Peyer's patch (tissue), 4 donors: ENCODE data around the gene DENND4C. TPM values are rescaled to one million over a fixed set of nuclear protein-coding genes. Genes with fewer than 3 reads are reported as not detected.
A peak's percentile ranks its signal among the peaks of the same experiment; 100 is the strongest.

Experiments
- DNase-seq, 3 donors: peaks; one replicate each; pipeline ENCODE4 v3.0.0-alpha.2; 2017 to 2019
- H3K27ac ChIP-seq, 4 donors: fragments of 200-600 bp; sonication (generic); one replicate each; pipeline ENCODE4 v1.5.1; 2016 to 2019
- H3K27me3 ChIP-seq, 2 donors: fragments of 200-600 bp; sonication (generic); one replicate each; pipeline ENCODE4 v1.5.1; 2019
- H3K36me3 ChIP-seq, 3 donors: fragments of 200-600 bp; sonication (generic); one replicate each; pipeline ENCODE4 v1.5.1; 2016 to 2019
- H3K4me1 ChIP-seq, 4 donors: fragments of 200-600 bp; sonication (generic); one replicate each; pipeline ENCODE4 v1.5.1; 2016 to 2019
- H3K4me3 ChIP-seq, 4 donors: fragments of 200-600 bp; sonication (generic); 1 replicate in 3 of 4; 2 replicates in 1 of 4; pipeline ENCODE4 v1.5.1; 2016 to 2019; ENCODE audit warnings: mild to moderate bottlenecking in 1 of 4
- H3K9me3 ChIP-seq, 4 donors: fragments of 200-600 bp; sonication (generic); one replicate each; pipeline ENCODE4 v1.5.1; 2016 to 2019; ENCODE audit warnings: mild to moderate bottlenecking in 1 of 4
- POLR2A ChIP-seq, 2 donors: fragments of 450-650 bp; IDR thresholded peaks; one replicate each; pipeline ENCODE4 v1.5.1; 2017; ENCODE audit warnings: antibody characterized with exemption in 2 of 2, mild to moderate bottlenecking in 2 of 2, moderate library complexity in 2 of 2
- total RNA-seq, 4 donors: library from RNA; depleted of rRNA; stranded (reverse); fragments of >200 nt; gene quantifications; one replicate each; pipeline ENCODE4 v1.1.0, GENCODE V29; 2016
- TF ChIP-seq, protein P1 (sequence below), 6 experiments: fragments of 450-650 bp in 4 of 6; fragments of 200-600 bp in 2 of 6; sonication (generic) in 1 of 6; IDR thresholded peaks; one replicate each; pipeline ENCODE4 v1.5.1; 2017 to 2019; ENCODE audit warnings: antibody characterized with exemption in 6 of 6, mild to moderate bottlenecking in 3 of 6, moderate library complexity in 1 of 6

DENND4C gene
- total RNA-seq, 4 donors from 2014 or later: 89.1 to 188 (median 154) TPM

DNA sequence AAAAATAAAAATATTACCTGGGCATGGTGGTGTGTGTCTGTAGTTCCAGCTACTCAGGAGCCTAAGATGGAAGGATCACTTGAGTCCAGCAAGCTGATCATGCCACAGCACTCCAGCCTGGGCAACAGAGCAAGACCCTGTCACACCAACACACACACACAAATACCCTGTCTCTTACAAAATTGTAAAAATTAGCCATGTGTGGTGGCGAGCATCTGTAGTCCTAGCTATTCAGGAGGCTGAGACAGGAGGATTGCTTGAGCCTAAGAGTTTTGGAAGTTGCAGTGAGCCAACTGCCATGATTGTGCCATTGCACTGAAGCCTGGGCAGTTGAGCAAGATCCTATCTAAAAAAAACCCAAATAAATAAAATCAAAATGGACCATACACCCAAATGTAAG is 32.1 kb upstream of the DENND4C start:
- no peaks in the 10 kb centered on the region for H3K27me3 ChIP-seq
- no peaks in the 10 kb centered on the region for H3K36me3 ChIP-seq
- TF ChIP-seq POLR2A (IDR thresholded peaks at IDR 0.05): no peak
- TF ChIP-seq, protein P1, sequence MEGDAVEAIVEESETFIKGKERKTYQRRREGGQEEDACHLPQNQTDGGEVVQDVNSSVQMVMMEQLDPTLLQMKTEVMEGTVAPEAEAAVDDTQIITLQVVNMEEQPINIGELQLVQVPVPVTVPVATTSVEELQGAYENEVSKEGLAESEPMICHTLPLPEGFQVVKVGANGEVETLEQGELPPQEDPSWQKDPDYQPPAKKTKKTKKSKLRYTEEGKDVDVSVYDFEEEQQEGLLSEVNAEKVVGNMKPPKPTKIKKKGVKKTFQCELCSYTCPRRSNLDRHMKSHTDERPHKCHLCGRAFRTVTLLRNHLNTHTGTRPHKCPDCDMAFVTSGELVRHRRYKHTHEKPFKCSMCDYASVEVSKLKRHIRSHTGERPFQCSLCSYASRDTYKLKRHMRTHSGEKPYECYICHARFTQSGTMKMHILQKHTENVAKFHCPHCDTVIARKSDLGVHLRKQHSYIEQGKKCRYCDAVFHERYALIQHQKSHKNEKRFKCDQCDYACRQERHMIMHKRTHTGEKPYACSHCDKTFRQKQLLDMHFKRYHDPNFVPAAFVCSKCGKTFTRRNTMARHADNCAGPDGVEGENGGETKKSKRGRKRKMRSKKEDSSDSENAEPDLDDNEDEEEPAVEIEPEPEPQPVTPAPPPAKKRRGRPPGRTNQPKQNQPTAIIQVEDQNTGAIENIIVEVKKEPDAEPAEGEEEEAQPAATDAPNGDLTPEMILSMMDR (IDR thresholded peaks at IDR 0.05): no peak
- H3K9me3 ChIP-seq: no peaks in the 10 kb centered on the region
- H3K4me3 ChIP-seq: no peak overlapping the region
- no peak for DNase-seq
- no peak overlapping the region for H3K27ac ChIP-seq
- peaks cover 0 to 10% (median 0%) of the 10 kb centered on the region in 4 donors for H3K4me1 ChIP-seq

DNA sequence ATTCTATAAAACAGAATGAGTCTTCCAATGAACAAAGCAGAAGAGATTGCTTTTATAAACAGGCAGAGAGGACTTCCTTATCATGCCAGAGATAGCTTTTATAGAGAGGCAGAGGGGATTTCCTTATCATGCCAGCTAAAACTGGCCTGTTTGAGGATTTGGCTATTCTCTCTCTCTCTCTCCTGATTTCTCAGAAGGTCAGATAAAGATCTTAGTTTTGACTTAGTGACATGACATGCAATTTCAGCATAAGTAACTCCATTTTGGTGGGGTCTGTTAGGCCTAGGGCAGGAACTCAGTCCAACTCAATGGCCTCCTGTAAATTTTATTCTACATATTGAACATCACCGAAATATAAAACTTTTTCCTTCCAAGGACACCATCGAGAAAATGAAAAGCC is 31.5 kb upstream of the DENND4C start:
- TF ChIP-seq, protein P1 (IDR thresholded peaks at IDR 0.05): no peak
- TF ChIP-seq POLR2A (IDR thresholded peaks at IDR 0.05): no peak
- DNase-seq: no peak
- Histone ChIP-seq H3K4me1 (peaks cover 0 to 6% (median 0%) of the 10 kb centered on the region in 4 donors), H3K36me3 (no peaks in the 10 kb centered on the region), H3K27ac (no peak overlapping the region), H3K4me3 (no peak overlapping the region), H3K9me3 (no peaks in the 10 kb centered on the region), H3K27me3 (no peaks in the 10 kb centered on the region)

GRCh38 chr9:19200229-19200628 is 30.3 kb upstream of the DENND4C start:
- no peak overlapping the region for H3K27ac ChIP-seq
- H3K9me3 ChIP-seq: no peaks in the 10 kb centered on the region
- H3K36me3 ChIP-seq: no peaks in the 10 kb centered on the region
- peaks cover 0 to 6% (median 0%) of the 10 kb centered on the region in 4 donors for H3K4me1 ChIP-seq
- H3K27me3 ChIP-seq: no peaks in the 10 kb centered on the region
- DNase-seq: no peak
- H3K4me3 ChIP-seq: no peak overlapping the region
- TF ChIP-seq, protein P1 (IDR thresholded peaks at IDR 0.05): no peak
- no peak for TF ChIP-seq POLR2A (IDR thresholded peaks at IDR 0.05)

DNA sequence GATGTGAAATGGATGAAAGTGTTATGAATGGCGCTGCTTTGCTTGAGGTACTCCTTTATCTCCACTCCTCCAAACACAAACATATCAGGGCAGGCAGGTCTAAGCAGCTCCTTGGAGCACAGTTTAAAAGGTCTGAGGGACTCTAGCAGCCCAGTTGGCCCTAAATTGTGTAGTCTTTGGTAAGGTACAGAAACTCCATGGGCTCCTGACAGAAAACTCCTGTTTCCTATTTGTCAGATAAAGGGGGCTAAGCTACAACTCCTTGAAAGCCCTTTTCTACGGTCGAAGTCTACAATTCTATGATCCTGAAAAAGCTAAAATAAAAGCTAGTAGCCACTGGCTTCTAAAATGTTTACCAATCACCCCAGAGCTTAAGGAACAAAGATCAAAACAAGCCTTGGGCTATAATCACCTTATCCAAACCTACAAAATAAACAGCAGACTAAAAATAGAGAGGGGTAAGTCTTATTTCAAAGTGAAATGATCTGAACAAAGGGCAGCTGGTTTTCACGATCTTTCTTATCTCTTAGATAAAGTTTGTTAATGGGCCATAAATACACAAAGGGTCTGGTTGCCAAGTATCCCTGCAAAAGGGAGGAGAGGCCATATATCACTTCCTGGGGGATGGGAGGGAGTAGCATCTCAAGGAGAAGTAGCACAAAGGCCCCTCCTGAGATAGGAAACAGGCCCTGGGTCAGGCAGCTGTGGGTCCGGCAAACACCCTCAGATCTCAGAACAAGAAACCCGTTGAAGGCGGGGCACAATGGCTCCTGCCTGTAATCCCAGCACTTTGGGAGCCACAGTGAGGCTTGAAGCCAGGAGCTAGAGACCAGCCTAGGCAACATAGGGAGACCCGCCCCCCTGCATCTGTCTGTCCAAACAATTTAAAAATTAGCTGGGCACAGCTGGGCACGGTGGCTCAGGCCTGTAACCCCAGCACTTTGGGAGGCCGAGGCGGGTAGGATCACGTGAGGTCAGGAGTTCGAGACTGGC is 28.3 kb upstream of the DENND4C start:
- H3K36me3 ChIP-seq: no peaks in the 10 kb centered on the region
- no peaks in the 10 kb centered on the region for H3K9me3 ChIP-seq
- H3K4me1 ChIP-seq: peaks cover 0 to 6% (median 0%) of the 10 kb centered on the region in 4 donors
- peak in 2 of 3 donors; percentile 61 to 70 for DNase-seq
- TF ChIP-seq, protein P1 (IDR thresholded peaks at IDR 0.05): no peak
- no peak for TF ChIP-seq POLR2A (IDR thresholded peaks at IDR 0.05)
- no peak overlapping the region for H3K4me3 ChIP-seq
- no peaks in the 10 kb centered on the region for H3K27me3 ChIP-seq
- H3K27ac ChIP-seq: peak overlapping the region in 2 of 4 donors; percentile 34 to 66

DNA sequence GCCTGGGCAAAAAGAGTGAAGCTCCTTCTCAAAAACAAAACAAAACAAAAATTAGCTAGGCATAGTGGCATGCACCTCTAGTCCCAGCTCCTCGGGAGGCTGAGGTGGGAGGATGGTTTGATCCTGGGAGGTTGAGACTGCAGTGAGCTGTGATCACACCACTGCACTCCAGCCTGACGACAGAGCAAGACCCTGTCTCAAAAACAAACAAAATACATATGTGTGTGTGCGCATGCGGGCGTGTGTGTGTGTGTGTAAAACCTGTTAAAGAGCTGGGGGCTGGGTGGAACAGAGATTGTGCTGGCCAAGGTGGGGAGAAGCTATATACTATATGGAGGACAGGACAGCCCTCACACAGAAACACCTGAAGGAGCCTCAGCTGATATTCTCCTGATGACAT is 27.4 kb upstream of the DENND4C start:
- no peaks in the 10 kb centered on the region for H3K9me3 ChIP-seq
- no peak for DNase-seq
- H3K4me3 ChIP-seq: no peak overlapping the region
- H3K27ac ChIP-seq: no peak overlapping the region
- H3K36me3 ChIP-seq: no peaks in the 10 kb centered on the region
- H3K4me1 ChIP-seq: peaks cover 0 to 6% (median 0%) of the 10 kb centered on the region in 4 donors
- H3K27me3 ChIP-seq: no peaks in the 10 kb centered on the region
- TF ChIP-seq, protein P1 (IDR thresholded peaks at IDR 0.05): no peak
- no peak for TF ChIP-seq POLR2A (IDR thresholded peaks at IDR 0.05)
